Nephron progenitor cell (in vitro differentiated cells): ENCODE data around the gene PRKAG3.

Experiments
- DNase-seq: peaks from one replicate; pipeline ENCODE4 v3.0.0; 2021
- H3K27ac Mint-ChIP-seq: 2 replicates; pipeline ENCODE4 v1.8.0; 2021; ENCODE audit warnings: mild to moderate bottlenecking, moderate library complexity, mixed read lengths
- H3K27me3 Mint-ChIP-seq: 2 replicates; pipeline ENCODE4 v1.8.0; 2021; ENCODE audit warnings: mild to moderate bottlenecking, low read depth, mixed read lengths; ENCODE audit not compliant: poor library complexity
- H3K36me3 Mint-ChIP-seq: 2 replicates; pipeline ENCODE4 v1.8.0; 2021; ENCODE audit warnings: low read depth, mixed read lengths
- H3K4me1 Mint-ChIP-seq: 2 replicates; pipeline ENCODE4 v1.8.0; 2021; ENCODE audit warnings: mixed read lengths
- H3K4me3 Mint-ChIP-seq: 2 replicates; pipeline ENCODE4 v1.8.0; 2021; ENCODE audit warnings: mild to moderate bottlenecking, moderate library complexity, mixed read lengths
- H3K9me3 Mint-ChIP-seq: 2 replicates; pipeline ENCODE4 v1.8.0; 2021; ENCODE audit warnings: mild to moderate bottlenecking, moderate library complexity, mixed read lengths
- CTCF ChIP-seq: fragments of 200-600 bp; sonication (generic); IDR thresholded peaks from 2 replicates; pipeline ENCODE4 v1.5.0; 2021; ENCODE audit warnings: antibody characterized with exemption

Gene PRKAG3

GRCh38 chr2:218824004-218824403 lies 7.6 kb downstream of the PRKAG3 start:
- no peaks in the 10 kb centered on the region for H3K4me1 Mint-ChIP-seq
- no peak for DNase-seq
- no peak overlapping the region for H3K4me3 Mint-ChIP-seq
- peaks cover 41% of the 10 kb centered on the region for H3K27me3 Mint-ChIP-seq
- no peaks in the 10 kb centered on the region for H3K36me3 Mint-ChIP-seq
- no peaks in the 10 kb centered on the region for H3K9me3 Mint-ChIP-seq
- TF ChIP-seq CTCF = no peak
- H3K27ac Mint-ChIP-seq = no peak overlapping the region

GRCh38 chr2:218823196-218823855 lies 8.3 kb downstream of the PRKAG3 start:
- no peak for TF ChIP-seq CTCF
- Mint-ChIP-seq H3K9me3 (no peaks in the 10 kb centered on the region), H3K36me3 (no peaks in the 10 kb centered on the region), H3K4me1 (no peaks in the 10 kb centered on the region), H3K4me3 (no peak overlapping the region), H3K27me3 (peaks cover 39% of the 10 kb centered on the region), H3K27ac (no peak overlapping the region)
- DNase-seq = no peak

GRCh38 chr2:218822622-218823021 lies 9.0 kb downstream of the PRKAG3 start:
- Mint-ChIP-seq H3K9me3 (no peaks in the 10 kb centered on the region), H3K4me3 (no peak overlapping the region), H3K27me3 (peaks cover 33% of the 10 kb centered on the region), H3K4me1 (no peaks in the 10 kb centered on the region), H3K27ac (no peak overlapping the region), H3K36me3 (peaks cover 2% of the 10 kb centered on the region)
- no peak for DNase-seq
- TF ChIP-seq CTCF = no peak

GRCh38 chr2:218821605-218822211 lies 9.9 kb downstream of the PRKAG3 start:
- H3K36me3 Mint-ChIP-seq = peaks cover 3% of the 10 kb centered on the region
- peaks cover 32% of the 10 kb centered on the region for H3K27me3 Mint-ChIP-seq
- DNase-seq = no peak
- no peak for TF ChIP-seq CTCF
- no peaks in the 10 kb centered on the region for H3K9me3 Mint-ChIP-seq
- peaks cover 2% of the 10 kb centered on the region for H3K4me1 Mint-ChIP-seq
- no peak overlapping the region for H3K4me3 Mint-ChIP-seq
- H3K27ac Mint-ChIP-seq = no peak overlapping the region

- no peak for DNase-seq
- Mint-ChIP-seq H3K27ac (no peak overlapping the region), H3K4me1 (peaks cover 7% of the 10 kb centered on the region), H3K4me3 (no peak overlapping the region), H3K9me3 (no peaks in the 10 kb centered on the region), H3K36me3 (peaks cover 3% of the 10 kb centered on the region), H3K27me3 (peaks cover 34% of the 10 kb centered on the region)
- no peak for TF ChIP-seq CTCF
Observed at GRCh38 chr2:218820746-218821369, 10.7 kb downstream of the PRKAG3 start.
